DND-41 (cell line): Measurements from ENCODE around the gene ZNRF1.
A peak's percentile ranks its signal among the peaks of the same experiment; 100 is the strongest.

Experiments used
- ATAC-seq: fragments of 200-7000 bp; cut with Tn5 transposase; 3 replicates; pipeline ENCODE4 v1.9.1; 2021; ENCODE audit warnings: low read depth; ENCODE audit not compliant: insufficient read depth
- DNase-seq: peaks from one replicate; pipeline ENCODE4 v3.0.0-alpha.2; 2020
- H2AFZ ChIP-seq: 2 replicates; pipeline ENCODE4 v1.6.0; 2012; ENCODE audit warnings: low read depth, low read length
- H3K27ac ChIP-seq: 2 replicates; pipeline ENCODE4 v1.5.1; 2012; ENCODE audit warnings: low read length, inconsistent platforms
- H3K27me3 ChIP-seq: fragments of 200-600 bp; sonication (generic); 2 replicates; pipeline ENCODE4 v1.6.0; 2012; ENCODE audit warnings: low read length, mild to moderate bottlenecking, inconsistent platforms; ENCODE audit not compliant: insufficient read depth, poor library complexity
- H3K36me3 ChIP-seq: 2 replicates; pipeline ENCODE4 v1.5.1; 2012; ENCODE audit warnings: low read length, inconsistent platforms; ENCODE audit not compliant: insufficient read depth
- H3K4me1 ChIP-seq: 2 replicates; pipeline ENCODE4 v1.5.1; 2012; ENCODE audit warnings: mild to moderate bottlenecking, low read length; ENCODE audit not compliant: insufficient read depth
- H3K4me2 ChIP-seq: 2 replicates; pipeline ENCODE4 v1.6.0; 2012; ENCODE audit warnings: mild to moderate bottlenecking, moderate library complexity, low read length, inconsistent platforms; ENCODE audit not compliant: insufficient read depth
- H3K4me3 ChIP-seq, 2 experiments: fragments of 200-600 bp in 1 of 2; shearing (Covaris generic) in 1 of 2; 2 replicates each; pipeline ENCODE4 v1.5.1; 2012 to 2016; ENCODE audit warnings: inconsistent platforms in 2 of 2, low read length in 2 of 2, mild to moderate bottlenecking in 2 of 2, low read depth in 1 of 2, moderate library complexity in 1 of 2
- H3K79me2 ChIP-seq: 2 replicates; pipeline ENCODE4 v1.6.0; 2012; ENCODE audit warnings: low read length, inconsistent platforms; ENCODE audit not compliant: insufficient read depth
- H3K9ac ChIP-seq: 2 replicates; pipeline ENCODE4 v1.6.0; 2012; ENCODE audit warnings: low read depth, mild to moderate bottlenecking, inconsistent platforms, low read length, moderate library complexity
- H3K9me3 ChIP-seq: 2 replicates; pipeline ENCODE4 v1.5.1; 2012; ENCODE audit warnings: low read length, moderate library complexity, mild to moderate bottlenecking, inconsistent platforms; ENCODE audit not compliant: insufficient read depth, severe bottlenecking
- H4K20me1 ChIP-seq: 2 replicates; pipeline ENCODE4 v1.6.0; 2012; ENCODE audit warnings: low read length; ENCODE audit not compliant: insufficient read depth
- EZH2 ChIP-seq: IDR thresholded peaks from 3 replicates; pipeline ENCODE4 v1.6.1; 2012; ENCODE audit warnings: borderline replicate concordance, low read depth, mild to moderate bottlenecking, moderate library complexity, low read length, inconsistent platforms; ENCODE audit not compliant: severe bottlenecking
- TF ChIP-seq, protein P1 (sequence below): IDR thresholded peaks from 2 replicates; pipeline ENCODE4 v1.5.1; 2012; ENCODE audit warnings: borderline replicate concordance, low read length, moderate library complexity, mild to moderate bottlenecking; ENCODE audit not compliant: poor library complexity, severe bottlenecking; ENCODE audit errors: extremely low read depth

ZNRF1 gene

GRCh38 chr16:75099075-75099667 is 100.3 kb downstream of the ZNRF1 start:
- Histone ChIP-seq H4K20me1 (peaks cover 32% of the 10 kb centered on the region), H3K9me3 (no peaks in the 10 kb centered on the region), H3K27me3 (no peaks in the 10 kb centered on the region), H2AFZ (no peak overlapping the region), H3K4me3 (peak overlapping the region in 1 of 2 experiments; percentile 31; a peak in 1 of 4 replicates), H3K27ac (peak overlapping the region; percentile 96), H3K9ac (peak overlapping the region; percentile 51), H3K36me3 (peaks cover 74% of the 10 kb centered on the region), H3K4me2 (peak overlapping the region; percentile 48), H3K79me2 (peaks cover 97% of the 10 kb centered on the region), H3K4me1 (peaks cover 93% of the 10 kb centered on the region)
- DNase-seq: peak; percentile 52
- peak; percentile 7 for ATAC-seq
- TF ChIP-seq, protein P1, sequence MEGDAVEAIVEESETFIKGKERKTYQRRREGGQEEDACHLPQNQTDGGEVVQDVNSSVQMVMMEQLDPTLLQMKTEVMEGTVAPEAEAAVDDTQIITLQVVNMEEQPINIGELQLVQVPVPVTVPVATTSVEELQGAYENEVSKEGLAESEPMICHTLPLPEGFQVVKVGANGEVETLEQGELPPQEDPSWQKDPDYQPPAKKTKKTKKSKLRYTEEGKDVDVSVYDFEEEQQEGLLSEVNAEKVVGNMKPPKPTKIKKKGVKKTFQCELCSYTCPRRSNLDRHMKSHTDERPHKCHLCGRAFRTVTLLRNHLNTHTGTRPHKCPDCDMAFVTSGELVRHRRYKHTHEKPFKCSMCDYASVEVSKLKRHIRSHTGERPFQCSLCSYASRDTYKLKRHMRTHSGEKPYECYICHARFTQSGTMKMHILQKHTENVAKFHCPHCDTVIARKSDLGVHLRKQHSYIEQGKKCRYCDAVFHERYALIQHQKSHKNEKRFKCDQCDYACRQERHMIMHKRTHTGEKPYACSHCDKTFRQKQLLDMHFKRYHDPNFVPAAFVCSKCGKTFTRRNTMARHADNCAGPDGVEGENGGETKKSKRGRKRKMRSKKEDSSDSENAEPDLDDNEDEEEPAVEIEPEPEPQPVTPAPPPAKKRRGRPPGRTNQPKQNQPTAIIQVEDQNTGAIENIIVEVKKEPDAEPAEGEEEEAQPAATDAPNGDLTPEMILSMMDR: no peak
- no peak for TF ChIP-seq EZH2

- Histone ChIP-seq H4K20me1 (peaks cover 26% of the 10 kb centered on the region), H3K79me2 (peaks cover 97% of the 10 kb centered on the region), H3K4me1 (peaks cover 93% of the 10 kb centered on the region), H3K4me2 (peak overlapping the region; percentile 48), H3K27ac (peak overlapping the region; percentile 96), H3K9ac (peak overlapping the region; percentile 51), H3K9me3 (no peaks in the 10 kb centered on the region), H3K36me3 (peaks cover 74% of the 10 kb centered on the region), H3K4me3 (peak overlapping the region in 1 of 2 experiments; percentile 31; a peak in 1 of 4 replicates), H2AFZ (no peak overlapping the region; the same call in 1 of the 2 replicates), H3K27me3 (no peaks in the 10 kb centered on the region)
- ATAC-seq (peak; percentile 74), DNase-seq (peak; percentile 87)
- TF ChIP-seq EZH2: no peak
- TF ChIP-seq, protein P1: peak; percentile 46
Measured at GRCh38 chr16:75099738-75100602, 101.1 kb downstream of the ZNRF1 start.

- Histone ChIP-seq H2AFZ (no peak overlapping the region), H3K79me2 (peaks cover 97% of the 10 kb centered on the region), H3K36me3 (peaks cover 74% of the 10 kb centered on the region), H3K27ac (peak overlapping the region; percentile 96), H3K4me2 (peak overlapping the region; percentile 48), H4K20me1 (peaks cover 22% of the 10 kb centered on the region), H3K4me3 (peak overlapping the region in 1 of 2 experiments; percentile 31; a peak in 1 of 4 replicates), H3K9me3 (no peaks in the 10 kb centered on the region), H3K9ac (peak overlapping the region; percentile 51), H3K27me3 (no peaks in the 10 kb centered on the region), H3K4me1 (peaks cover 93% of the 10 kb centered on the region)
- ATAC-seq (no peak), DNase-seq (no peak)
- TF ChIP-seq, protein P1: no peak
- TF ChIP-seq EZH2: no peak
Measured at GRCh38 chr16:75100603-75100990, 101.8 kb downstream of the ZNRF1 start.
